Left ventricle myocardium inferior (tissue), 1 donor: Measurements from ENCODE around the gene ANK3. TPM values are rescaled to one million over a fixed set of nuclear protein-coding genes. Genes with fewer than 3 reads are reported as not detected.
A peak's percentile ranks its signal among the peaks of the same experiment; 100 is the strongest.

Experiments
- DNase-seq: peaks from one replicate; pipeline ENCODE4 v3.0.0-alpha.2; 2020
- H3K27ac ChIP-seq: fragments of 200-600 bp; replicated peaks from 2 replicates; pipeline ENCODE4 v1.8.0; 2021
- H3K27me3 ChIP-seq: fragments of 200-600 bp; 2 replicates; pipeline ENCODE4 v1.8.0; 2021; ENCODE audit warnings: low read depth
- H3K36me3 ChIP-seq: fragments of 200-600 bp; 2 replicates; pipeline ENCODE4 v1.8.0; 2021
- H3K4me1 ChIP-seq: fragments of 200-600 bp; 2 replicates; pipeline ENCODE4 v1.8.0; 2021
- H3K4me3 ChIP-seq: fragments of 200-600 bp; 2 replicates; pipeline ENCODE4 v1.8.0; 2021; ENCODE audit warnings: mild to moderate bottlenecking, moderate library complexity
- H3K9me3 ChIP-seq: fragments of 200-600 bp; replicated peaks from 2 replicates; pipeline ENCODE4 v1.8.0; 2021
- CTCF ChIP-seq: fragments of 200-600 bp; IDR thresholded peaks from 2 replicates; pipeline ENCODE4 v1.8.0; 2021; ENCODE audit warnings: antibody characterized with exemption, mild to moderate bottlenecking, borderline replicate concordance
- intact Hi-C: fragments of 100-400 bp; cut with micrococcal nuclease; formaldehyde crosslinking; loops from one replicate; pipeline ENCODE4 v1.11.0; 2022
- total RNA-seq: library from RNA; stranded (reverse); fragmentation: NEBNext Ultra II Directional; extraction: Animal tissue kit (Norgen Biotek cat#: 25700); gene quantifications from one replicate; pipeline ENCODE4 v1.2.1, GENCODE V29; 2021
- donor health status: DM: no; HTN: yes; CAD: no; lungs with severe emphysema.

The ANK3 gene
- total RNA-seq, 1 donor from 2014 or later: 179 TPM

- Histone ChIP-seq H3K9me3 (no peaks in the 10 kb centered on the region), H3K27ac (no peak overlapping the region), H3K4me1 (peaks cover 11% of the 10 kb centered on the region), H3K4me3 (no peak overlapping the region), H3K27me3 (no peaks in the 10 kb centered on the region), H3K36me3 (peaks cover 3% of the 10 kb centered on the region)
- no peak for DNase-seq
- TF ChIP-seq CTCF: no peak
- intact Hi-C loops: no loop called here
Observed at GRCh38 chr10:60253484-60253883, 136.2 kb downstream of the ANK3 start.

DNA sequence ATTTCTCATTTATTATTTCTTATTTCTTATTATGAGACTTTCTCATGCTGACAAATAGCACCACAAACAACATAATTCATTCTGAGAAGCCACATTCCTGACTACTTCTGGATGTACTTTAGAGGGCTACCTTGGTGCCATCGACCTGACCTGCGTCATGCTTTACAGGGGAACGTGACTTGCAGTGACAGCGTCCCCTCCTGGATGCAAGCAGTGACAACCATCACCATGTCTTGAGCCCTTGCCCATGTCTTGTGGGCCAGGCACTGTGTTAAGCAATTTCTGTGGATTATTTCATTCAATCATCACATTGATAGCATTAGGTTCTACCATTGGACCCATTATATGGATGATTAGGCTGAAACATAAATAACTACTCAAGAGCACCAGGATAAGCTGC lies 137.0 kb downstream of the ANK3 start:
- DNase-seq: no peak

GRCh38 chr10:60246382-60246781 lies 143.3 kb downstream of the ANK3 start:
- H3K9me3 ChIP-seq: no peaks in the 10 kb centered on the region
- DNase-seq: no peak
- no peaks in the 10 kb centered on the region for H3K4me1 ChIP-seq
- intact Hi-C loops: no loop called here
- no peaks in the 10 kb centered on the region for H3K27me3 ChIP-seq
- H3K4me3 ChIP-seq: no peak overlapping the region
- no peak overlapping the region for H3K27ac ChIP-seq
- no peaks in the 10 kb centered on the region for H3K36me3 ChIP-seq
- no peak for TF ChIP-seq CTCF

More for the DNA sequence above, 137.0 kb downstream of the ANK3 start:
- Histone ChIP-seq H3K4me1 (peaks cover 3% of the 10 kb centered on the region), H3K27ac (no peak overlapping the region), H3K27me3 (no peaks in the 10 kb centered on the region), H3K9me3 (no peaks in the 10 kb centered on the region), H3K36me3 (peaks cover 3% of the 10 kb centered on the region), H3K4me3 (no peak overlapping the region)
- TF ChIP-seq CTCF: no peak
- intact Hi-C loops: no loop called here

DNA sequence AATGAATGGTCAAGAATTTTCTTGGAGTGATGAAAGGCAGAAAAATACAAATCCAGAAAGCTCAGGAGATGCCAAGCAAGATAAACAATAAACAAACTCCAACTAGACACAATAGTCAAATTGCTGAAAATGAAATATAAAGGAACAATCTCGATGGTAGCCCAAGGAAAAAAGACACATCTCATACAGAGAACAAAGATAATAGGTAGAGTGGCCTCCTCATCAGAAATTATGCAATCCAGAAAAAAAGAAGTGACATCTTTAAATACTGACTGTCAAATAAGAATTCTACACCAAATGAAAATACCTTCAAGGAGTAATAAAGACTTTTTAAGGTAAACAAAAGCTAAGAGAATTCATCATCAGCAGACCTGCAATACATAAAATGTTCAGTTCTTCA lies 150.4 kb downstream of the ANK3 start:
- intact Hi-C loops: loop anchor here (10.0 kb wide), 1 partner anchor 196 kb away; no protein-coding TSS in a partner anchor
- TF ChIP-seq CTCF: no peak
- Histone ChIP-seq H3K36me3 (no peaks in the 10 kb centered on the region), H3K27me3 (no peaks in the 10 kb centered on the region), H3K27ac (no peak overlapping the region), H3K9me3 (no peaks in the 10 kb centered on the region), H3K4me3 (no peak overlapping the region), H3K4me1 (peaks cover 44% of the 10 kb centered on the region)
- DNase-seq: no peak

DNA sequence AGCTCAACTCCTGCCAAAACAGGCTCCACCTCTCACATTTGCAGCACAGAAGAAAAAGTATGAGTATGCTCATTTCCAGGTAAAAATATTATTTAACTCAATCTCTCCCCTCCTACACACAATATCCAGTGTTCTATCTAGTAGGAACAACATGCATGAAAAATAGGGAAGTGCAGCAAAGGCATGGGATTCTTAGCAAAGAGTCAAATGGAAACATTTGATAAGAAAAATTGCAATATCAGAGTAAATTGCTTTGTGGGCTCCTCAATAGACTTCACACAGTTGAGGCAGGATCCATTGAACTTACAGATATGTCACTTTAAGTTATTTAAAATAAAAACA lies 150.9 kb downstream of the ANK3 start:
- Histone ChIP-seq H3K36me3 (no peaks in the 10 kb centered on the region), H3K27ac (peak overlapping the region; percentile 74), H3K4me1 (peaks cover 44% of the 10 kb centered on the region), H3K9me3 (no peaks in the 10 kb centered on the region), H3K4me3 (no peak overlapping the region), H3K27me3 (no peaks in the 10 kb centered on the region)
- intact Hi-C loops: loop anchor here (10.0 kb wide), 1 partner anchor 196 kb away; no protein-coding TSS in a partner anchor
- DNase-seq: no peak
- no peak for TF ChIP-seq CTCF
